ENCODE measurements around the gene RBM17. TPM values are rescaled to one million over a fixed set of nuclear protein-coding genes. Genes with fewer than 3 reads are reported as not detected.
"Not testable (repeated sequence)": the region's sequence is repeated elsewhere in the genome, so short reads cannot be mapped to it uniquely, and the experiment has no call there.

The RBM17 gene
- total RNA-seq, 2 experiments from 2014 or later = 164 to 177 TPM

GRCh38 chr10:6059506-6059905, 29.3 kb upstream of the RBM17 start:
- ChIA-PET CTCF (no interaction called here), POLR2A (no interaction called here)
- DNase-seq = no peak
- H3K9me3 Mint-ChIP-seq = no peaks in the 10 kb centered on the region
- peak overlapping the region; percentile 96 for H3K4me3 Mint-ChIP-seq
- H3K36me3 Mint-ChIP-seq (ENCODE audit: low read depth) = peaks cover 57% of the 10 kb centered on the region
- peak overlapping the region; percentile 87 for H3K27ac Mint-ChIP-seq
- H3K27me3 Mint-ChIP-seq = no peaks in the 10 kb centered on the region
- peaks cover 69% of the 10 kb centered on the region for H3K4me1 Mint-ChIP-seq

- DNase-seq = no peak
- CTCF ChIA-PET = interaction anchor here (1.5 kb wide), 1 partner anchor 26 kb away, joined by 3 read pairs; no protein-coding TSS in a partner anchor
- Mint-ChIP-seq H3K9me3 (no peaks in the 10 kb centered on the region), H3K4me3 (peak overlapping the region; percentile 96), H3K27ac (peak overlapping the region; percentile 92), H3K27me3 (no peaks in the 10 kb centered on the region), H3K36me3 (ENCODE audit: low read depth) (peaks cover 50% of the 10 kb centered on the region), H3K4me1 (peaks cover 74% of the 10 kb centered on the region)
- POLR2A ChIA-PET = interaction anchor here (0.8 kb wide), 1 partner anchor 29 kb away, joined by 3 read pairs; no protein-coding TSS in a partner anchor
These were observed 27.8 kb upstream of the RBM17 start for GRCh38 chr10:6061056-6061455.

- H3K4me3 Mint-ChIP-seq = peak within 1 kb of the TSS; percentile 96
- DNase-seq = peak; percentile 68
- H3K4me1 Mint-ChIP-seq = peaks cover 75% of the 10 kb centered on the region
- H3K27me3 Mint-ChIP-seq = no peaks in the 10 kb centered on the region
- peak within 1 kb of the TSS; percentile 92 for H3K27ac Mint-ChIP-seq
- CTCF ChIA-PET = interaction anchor here (0.5 to 2.7 kb wide), 7 partner anchors 8 to 604 kb away, joined by 3 to 9 read pairs (median 5); no protein-coding TSS in a partner anchor
- POLR2A ChIA-PET = interaction anchor here (0.7 to 2.0 kb wide), 5 partner anchors 11 to 255 kb away, joined by 3 to 7 read pairs (median 3); no protein-coding TSS in a partner anchor
- H3K36me3 Mint-ChIP-seq (ENCODE audit: low read depth) = peaks cover 40% of the 10 kb centered on the region
- no peaks in the 10 kb centered on the region for H3K9me3 Mint-ChIP-seq
These were observed 26.6 kb upstream of the RBM17 start, which contains the start of gene IL2RA for GRCh38 chr10:6062101-6062771. IL2RA (minus strand) TSS chr10:6062367; CDS start chr10:6062151, 216 bp downstream.

- ChIA-PET POLR2A (no interaction called here), CTCF (interaction anchor here (1.4 to 2.7 kb wide), 2 partner anchors 20 to 22 kb away, joined by 4 to 9 read pairs; no protein-coding TSS in a partner anchor)
- no peak overlapping the region for H3K4me3 Mint-ChIP-seq
- H3K27ac Mint-ChIP-seq = peak overlapping the region; percentile 32
- no peaks in the 10 kb centered on the region for H3K9me3 Mint-ChIP-seq
- peaks cover 76% of the 10 kb centered on the region for H3K4me1 Mint-ChIP-seq
- DNase-seq = peak; percentile 5
- H3K27me3 Mint-ChIP-seq = no peaks in the 10 kb centered on the region
- H3K36me3 Mint-ChIP-seq (ENCODE audit: low read depth) = peaks cover 21% of the 10 kb centered on the region
These were observed 24.7 kb upstream of the RBM17 start for GRCh38 chr10:6064119-6064518.

GRCh38 chr10:6064726-6065125, 24.1 kb upstream of the RBM17 start:
- H3K27me3 Mint-ChIP-seq, H3K4me3 Mint-ChIP-seq, POLR2A ChIA-PET, H3K9me3 Mint-ChIP-seq, DNase-seq, CTCF ChIA-PET: not testable (repeated sequence)
- H3K27ac Mint-ChIP-seq = peak overlapping the region; percentile 67
- H3K36me3 Mint-ChIP-seq (ENCODE audit: low read depth) = peaks cover 15% of the 10 kb centered on the region
- H3K4me1 Mint-ChIP-seq = peaks cover 76% of the 10 kb centered on the region

GRCh38 chr10:6065406-6065805, 23.4 kb upstream of the RBM17 start:
- H3K36me3 Mint-ChIP-seq (ENCODE audit: low read depth) = peaks cover 10% of the 10 kb centered on the region
- peak overlapping the region; percentile 67 for H3K27ac Mint-ChIP-seq
- H3K27me3 Mint-ChIP-seq = no peaks in the 10 kb centered on the region
- H3K4me1 Mint-ChIP-seq = peaks cover 78% of the 10 kb centered on the region
- no peak overlapping the region for H3K4me3 Mint-ChIP-seq
- peak; percentile 7 for DNase-seq
- ChIA-PET CTCF (interaction anchor here (1.1 to 8.8 kb wide), 3 partner anchors 22 to 336 kb away, joined by 3 to 83 read pairs (median 3); no protein-coding TSS in a partner anchor), POLR2A (no interaction called here)
- no peaks in the 10 kb centered on the region for H3K9me3 Mint-ChIP-seq

- Mint-ChIP-seq H3K36me3 (ENCODE audit: low read depth) (peaks cover 12% of the 10 kb centered on the region), H3K4me3 (peak overlapping the region; percentile 1), H3K27ac (peak overlapping the region; percentile 67), H3K27me3 (no peaks in the 10 kb centered on the region), H3K4me1 (peaks cover 80% of the 10 kb centered on the region), H3K9me3 (no peaks in the 10 kb centered on the region)
- DNase-seq = no peak
- ChIA-PET CTCF (interaction anchor here (1.0 to 8.8 kb wide), 6 partner anchors 16 to 336 kb away, joined by 3 to 83 read pairs (median 6); no protein-coding TSS in a partner anchor), POLR2A (interaction anchor here (0.7 kb wide), 1 partner anchor 368 kb away, joined by 3 read pairs; no protein-coding TSS in a partner anchor)
These were observed 23.0 kb upstream of the RBM17 start for GRCh38 chr10:6065835-6066234.

GRCh38 chr10:6067457-6067856, 21.4 kb upstream of the RBM17 start:
- Mint-ChIP-seq H3K4me1 (peaks cover 91% of the 10 kb centered on the region), H3K27me3 (no peaks in the 10 kb centered on the region), H3K9me3 (no peaks in the 10 kb centered on the region), H3K27ac (peak overlapping the region; percentile 97), H3K36me3 (ENCODE audit: low read depth) (peaks cover 7% of the 10 kb centered on the region), H3K4me3 (peak overlapping the region; percentile 71)
- DNase-seq = no peak
- ChIA-PET CTCF (interaction anchor here (0.7 to 8.8 kb wide), 7 partner anchors 9 to 136 kb away, joined by 3 to 83 read pairs (median 4); partner anchors contain the start of gene PFKFB3), POLR2A (no interaction called here)

GRCh38 chr10:6068006-6068405, 20.8 kb upstream of the RBM17 start:
- Mint-ChIP-seq H3K27ac (peak overlapping the region; percentile 97), H3K9me3 (no peaks in the 10 kb centered on the region), H3K27me3 (no peaks in the 10 kb centered on the region), H3K4me1 (peaks cover 91% of the 10 kb centered on the region), H3K36me3 (ENCODE audit: low read depth) (peaks cover 7% of the 10 kb centered on the region), H3K4me3 (peak overlapping the region; percentile 71)
- ChIA-PET POLR2A (interaction anchor here (0.6 to 1.1 kb wide), 3 partner anchors 16 to 99 kb away, joined by 3 to 5 read pairs (median 4); no protein-coding TSS in a partner anchor), CTCF (interaction anchor here (0.8 to 8.8 kb wide), 7 partner anchors 8 to 97 kb away, joined by 3 to 83 read pairs (median 5); no protein-coding TSS in a partner anchor)
- DNase-seq = no peak

GRCh38 chr10:6068422-6068821, 20.4 kb upstream of the RBM17 start:
- Mint-ChIP-seq H3K27me3 (no peaks in the 10 kb centered on the region), H3K4me3 (peak overlapping the region; percentile 71), H3K9me3 (no peaks in the 10 kb centered on the region), H3K36me3 (ENCODE audit: low read depth) (peaks cover 7% of the 10 kb centered on the region), H3K4me1 (peaks cover 94% of the 10 kb centered on the region), H3K27ac (peak overlapping the region; percentile 97)
- POLR2A ChIA-PET = interaction anchor here (0.6 to 1.1 kb wide), 3 partner anchors 16 to 99 kb away, joined by 3 to 5 read pairs (median 4); no protein-coding TSS in a partner anchor
- peak; percentile 79 for DNase-seq
- CTCF ChIA-PET = interaction anchor here (0.8 to 8.8 kb wide), 6 partner anchors 15 to 97 kb away, joined by 3 to 83 read pairs (median 4); no protein-coding TSS in a partner anchor

GRCh38 chr10:6069081-6069931, 19.5 kb upstream of the RBM17 start:
- POLR2A ChIA-PET = interaction anchor here (0.6 to 0.9 kb wide), 2 partner anchors 15 to 18 kb away, joined by 3 to 4 read pairs; no protein-coding TSS in a partner anchor
- Mint-ChIP-seq H3K4me3 (peak overlapping the region; percentile 71), H3K36me3 (ENCODE audit: low read depth) (peaks cover 7% of the 10 kb centered on the region), H3K4me1 (peaks cover 98% of the 10 kb centered on the region), H3K27ac (peak overlapping the region; percentile 97), H3K27me3 (no peaks in the 10 kb centered on the region), H3K9me3 (no peaks in the 10 kb centered on the region)
- DNase-seq = peak; percentile 49
- CTCF ChIA-PET = interaction anchor here (0.6 to 8.8 kb wide), 8 partner anchors 14 to 646 kb away, joined by 3 to 83 read pairs (median 4); no protein-coding TSS in a partner anchor

GRCh38 chr10:6070660-6071059, 18.2 kb upstream of the RBM17 start:
- no peaks in the 10 kb centered on the region for H3K9me3 Mint-ChIP-seq
- CTCF ChIA-PET = interaction anchor here (1.3 to 8.8 kb wide), 3 partner anchors 13 to 20 kb away, joined by 4 to 83 read pairs (median 11); no protein-coding TSS in a partner anchor
- H3K36me3 Mint-ChIP-seq (ENCODE audit: low read depth) = peaks cover 5% of the 10 kb centered on the region
- H3K4me3 Mint-ChIP-seq = no peak overlapping the region
- no peaks in the 10 kb centered on the region for H3K27me3 Mint-ChIP-seq
- H3K27ac Mint-ChIP-seq = peak overlapping the region; percentile 97
- H3K4me1 Mint-ChIP-seq = peaks cover 95% of the 10 kb centered on the region
- DNase-seq = no peak
- POLR2A ChIA-PET = no interaction called here

Measured in activated CD4-positive, alpha-beta T cell treated with anti-CD3 and anti-CD28 coated beads, Interleukin-2, amount 10 ng/mL, durations not matched to agents 7 days and 5 days (primary cell).